GM12891 (cell line): ENCODE data around the gene NATD1.

Experiments used
- DNase-seq: peaks from one replicate; pipeline ENCODE4 v3.0.0; 2011; ENCODE audit warnings: low spot score; ENCODE audit not compliant: insufficient read length
- FAIRE-seq: peaks from 2 replicates; lab custom pipeline; 2011; peaks lifted over from hg19 to GRCh38; lab: Jason Lieb, UNC
- PAX5 ChIP-seq: IDR thresholded peaks from 2 replicates; pipeline ENCODE4 v1.6.1; 2011; ENCODE audit warnings: low read length, moderate library complexity, mild to moderate bottlenecking; ENCODE audit not compliant: insufficient read depth, severe bottlenecking
- POLR2A ChIP-seq: IDR thresholded peaks from 2 replicates; pipeline ENCODE4 v1.6.1; 2011; ENCODE audit warnings: low read depth, low read length, control low read depth
- POLR2AphosphoS5 ChIP-seq: IDR thresholded peaks from 2 replicates; pipeline ENCODE4 v1.6.1; 2011; ENCODE audit warnings: low read depth, low read length, control low read depth
- POU2F2 ChIP-seq: IDR thresholded peaks from 2 replicates; pipeline ENCODE4 v1.6.1; 2011; ENCODE audit warnings: low read depth, mild to moderate bottlenecking, control low read depth, low read length, moderate library complexity
- SPI1 ChIP-seq: IDR thresholded peaks from 2 replicates; pipeline ENCODE4 v1.6.1; 2011; ENCODE audit warnings: low read depth, low read length, control low read depth
- TAF1 ChIP-seq: IDR thresholded peaks from 2 replicates; pipeline ENCODE4 v1.6.1; 2011; ENCODE audit warnings: low read depth, low read length, control low read depth

The NATD1 gene

DNA sequence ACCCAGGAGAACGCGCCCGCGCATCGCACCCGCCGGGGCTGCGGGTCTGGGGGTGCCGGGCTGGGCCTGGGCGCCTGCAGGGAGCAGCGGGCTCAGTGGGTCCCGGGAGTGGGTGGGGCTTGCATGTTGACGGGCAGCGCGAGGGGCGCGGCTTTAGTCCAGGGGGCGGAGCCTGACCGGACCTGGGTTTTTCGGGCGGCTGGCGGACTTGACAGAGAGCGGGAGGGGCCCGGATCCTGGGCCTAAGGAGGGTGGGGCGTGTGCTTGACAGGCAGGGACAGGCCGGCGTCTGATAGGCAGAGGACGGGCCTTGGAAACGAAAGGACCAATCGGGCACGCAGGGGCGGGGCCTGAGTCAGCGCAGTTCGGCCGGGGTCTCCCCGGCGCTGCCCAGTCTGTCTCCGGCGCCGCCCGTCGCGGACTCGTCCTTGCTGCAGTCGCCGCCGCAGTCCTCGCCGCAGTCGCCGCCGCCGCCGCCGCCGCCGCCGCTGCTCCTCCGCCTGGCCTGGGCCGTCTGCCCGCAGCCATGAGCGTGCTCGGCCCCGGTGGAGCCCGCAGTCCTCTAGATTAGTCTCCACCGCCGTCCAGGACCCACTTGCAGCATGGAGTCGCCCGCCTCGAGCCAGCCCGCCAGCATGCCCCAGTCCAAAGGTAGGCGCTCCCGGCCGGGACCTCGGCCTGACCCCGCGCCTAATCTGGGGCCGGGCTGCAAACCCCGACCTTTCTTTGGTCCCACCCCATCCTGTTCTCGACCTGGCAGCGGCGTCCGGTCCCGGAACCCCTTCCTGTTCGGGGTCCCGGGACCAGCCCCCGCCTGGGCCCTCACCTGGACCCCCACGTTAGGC, 31.3 kb upstream of the NATD1 start, which contains the start of gene MAP2K3:
Gene MAP2K3 (plus strand): TSS at position 393 of the 845 bp plus-strand sequence. CDS start 210 bp downstream, at position 603.
- TF ChIP-seq POLR2A (0 out of 2 replicates have a peak, but pooled peaks have one; percentile 50), POU2F2 (no peak), POLR2AphosphoS5 (no peak), TAF1 (peak; percentile 76; the same call in 1 of the 2 replicates), SPI1 (no peak), PAX5 (no peak)
- FAIRE-seq: peak; percentile 98
- DNase-seq: peak; percentile 98

DNA sequence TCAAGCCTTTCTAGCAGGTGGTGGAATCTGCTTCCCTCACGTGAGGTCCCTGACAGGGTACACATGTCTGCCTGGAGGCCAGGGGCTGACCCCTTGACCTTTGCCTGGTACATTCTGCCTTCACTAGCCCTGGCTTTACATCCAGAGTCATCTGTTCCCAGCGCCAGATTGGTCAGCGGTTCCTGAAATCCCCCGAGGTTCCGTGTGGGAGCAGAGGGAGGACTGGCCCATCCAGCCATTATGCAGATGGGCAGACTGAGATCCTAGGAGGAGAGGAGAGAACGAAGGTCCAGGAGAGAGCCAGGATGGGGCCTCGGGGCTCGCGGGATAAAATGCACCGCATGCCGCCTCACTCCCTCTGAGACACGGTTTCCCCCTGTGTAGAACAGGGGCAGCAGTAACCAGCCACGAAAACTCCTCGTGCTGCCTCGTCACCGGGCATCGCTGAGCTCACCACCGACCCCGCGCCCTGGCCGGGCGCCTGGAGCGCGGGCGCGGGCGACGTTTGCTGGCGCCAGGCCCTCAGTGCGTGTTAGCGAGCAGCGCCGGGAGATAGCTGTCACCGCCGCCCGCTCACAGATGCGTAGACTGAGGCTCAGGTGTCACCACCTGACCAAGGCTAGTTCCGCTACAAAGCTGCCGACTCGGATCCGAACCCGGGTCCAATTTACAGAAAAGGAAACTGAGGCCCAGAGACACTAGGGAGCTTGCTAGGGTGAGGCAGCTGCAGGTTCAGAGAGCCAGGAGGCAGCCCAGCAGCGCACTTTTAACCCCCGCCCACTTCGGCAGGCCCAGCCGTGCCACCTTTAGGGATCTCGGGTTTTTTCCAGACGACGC, 30.5 kb upstream of the NATD1 start:
- FAIRE-seq: peak; percentile 5
- no peak for TF ChIP-seq POLR2AphosphoS5
- TF ChIP-seq TAF1: no peak
- TF ChIP-seq PAX5: no peak
- DNase-seq: no peak

DNA sequence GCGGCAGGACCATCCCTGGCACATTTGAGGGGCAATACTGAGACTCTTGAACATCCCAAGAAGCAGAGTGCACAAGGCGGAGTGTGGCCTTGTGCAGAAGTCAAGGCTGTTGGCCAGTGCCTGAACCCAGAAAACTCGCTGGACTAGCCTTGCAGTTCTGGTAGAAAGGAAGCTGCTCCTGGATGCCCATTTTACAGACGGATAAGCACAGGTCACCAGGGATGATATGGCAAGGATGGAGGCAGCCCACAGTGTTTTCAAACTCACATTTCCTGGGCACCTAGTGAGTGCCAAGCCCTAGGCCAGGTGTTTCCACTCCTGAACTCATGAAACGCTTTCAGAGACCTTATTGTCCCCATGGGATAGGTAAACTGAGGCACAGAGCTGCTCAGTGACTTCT, 29.6 kb upstream of the NATD1 start:
- FAIRE-seq: no peak

DNA sequence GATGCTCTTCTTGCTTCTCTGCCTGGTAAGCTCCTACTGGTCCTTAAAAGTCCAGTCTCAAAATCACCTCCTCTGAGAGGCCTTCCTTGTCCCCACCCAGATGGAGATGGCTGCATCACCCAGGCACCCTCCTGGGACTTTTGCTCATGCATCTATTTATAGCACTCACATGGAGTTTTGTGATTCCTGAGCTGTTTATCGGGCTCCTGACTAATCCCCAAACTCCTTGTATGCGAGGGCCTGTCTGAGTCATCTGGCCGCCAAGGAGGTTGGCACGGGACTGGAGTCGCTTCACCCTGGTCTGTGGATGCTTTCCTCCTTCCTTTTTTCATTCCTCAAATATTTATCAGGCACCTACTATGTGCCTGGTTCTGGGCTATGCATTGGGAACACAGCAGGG, 29.0 kb upstream of the NATD1 start:
- FAIRE-seq: no peak
- no peak for DNase-seq

More for the DNA sequence above, 29.6 kb upstream of the NATD1 start:
- DNase-seq: no peak
- TF ChIP-seq POU2F2: no peak
- TF ChIP-seq PAX5: no peak
- TF ChIP-seq POLR2AphosphoS5: no peak
- TF ChIP-seq TAF1: no peak
- no peak for TF ChIP-seq POLR2A
- no peak for TF ChIP-seq SPI1

DNA sequence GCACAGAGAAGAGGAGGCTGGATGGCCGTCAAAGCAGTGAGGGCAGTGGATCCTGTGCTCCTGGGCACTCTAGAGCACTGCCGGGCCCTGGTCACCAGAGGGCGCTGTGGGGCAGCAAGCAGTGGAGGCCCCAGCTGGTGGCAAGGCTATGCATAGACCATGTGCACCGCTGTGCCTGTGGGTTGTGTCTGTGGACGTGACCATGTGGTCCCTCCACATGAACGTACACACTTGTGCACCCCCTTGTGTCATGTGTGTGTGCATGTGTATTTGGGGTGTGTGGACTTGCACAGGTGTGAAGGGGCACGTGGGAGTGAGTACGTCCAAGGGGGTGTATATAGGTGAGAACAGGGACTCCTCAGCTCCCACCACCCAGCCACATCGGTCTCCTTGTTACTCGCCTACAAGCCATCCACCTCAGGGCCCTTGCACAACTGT, 26.9 kb upstream of the NATD1 start:
- TF ChIP-seq PAX5: no peak
- no peak for TF ChIP-seq POLR2A
- no peak for TF ChIP-seq POLR2AphosphoS5
- TF ChIP-seq TAF1: no peak
- TF ChIP-seq POU2F2: peak; percentile 97
- TF ChIP-seq SPI1: no peak
- DNase-seq (peak; percentile 79), FAIRE-seq (peak; percentile 98)

More for the DNA sequence above, 29.0 kb upstream of the NATD1 start:
- TF ChIP-seq PAX5 (no peak), SPI1 (no peak), POLR2AphosphoS5 (no peak), POLR2A (no peak), TAF1 (no peak), POU2F2 (no peak)

DNA sequence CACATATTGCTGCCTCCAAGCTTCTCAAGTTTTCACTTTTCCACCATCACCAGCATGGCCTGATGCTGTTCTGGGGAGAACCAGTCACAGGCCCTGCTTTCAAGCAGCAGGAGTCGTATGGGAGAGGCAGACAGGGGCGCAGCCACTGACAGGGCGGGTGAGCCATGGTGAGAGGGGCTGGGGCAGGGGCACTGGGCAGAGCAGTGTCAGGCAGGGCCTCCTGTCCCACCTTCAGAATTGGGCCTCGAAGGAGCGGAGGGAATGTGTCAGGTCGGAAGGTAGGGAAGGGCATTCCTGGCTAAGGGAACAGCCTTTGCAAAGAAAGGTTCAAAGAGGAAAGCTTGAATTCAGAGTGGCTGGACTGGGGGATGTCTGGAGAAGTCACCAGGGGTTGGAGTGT, 26.4 kb upstream of the NATD1 start:
- DNase-seq (no peak), FAIRE-seq (no peak)
- TF ChIP-seq SPI1: no peak
- no peak for TF ChIP-seq POLR2A
- no peak for TF ChIP-seq POU2F2
- TF ChIP-seq TAF1: no peak
- TF ChIP-seq POLR2AphosphoS5: no peak
- no peak for TF ChIP-seq PAX5

DNA sequence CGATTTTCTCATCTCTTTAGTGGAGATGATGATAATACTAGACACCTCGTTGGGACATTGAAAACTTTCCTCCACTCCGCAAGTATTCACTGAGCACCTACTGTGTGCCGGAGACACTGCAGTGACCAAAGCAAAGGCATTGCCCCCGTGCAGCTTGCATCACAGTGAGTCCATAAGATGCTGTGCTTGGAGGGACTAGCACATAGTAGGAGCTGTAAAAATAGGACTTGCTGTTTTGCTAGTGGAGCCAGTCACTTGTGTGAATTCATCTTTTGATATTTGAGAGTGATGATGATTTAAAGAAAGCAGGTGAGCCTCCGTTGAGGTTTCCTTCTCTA, 26.0 kb upstream of the NATD1 start:
- FAIRE-seq: no peak
- TF ChIP-seq POLR2A (no peak), POU2F2 (no peak), TAF1 (no peak), PAX5 (no peak), SPI1 (no peak), POLR2AphosphoS5 (no peak)

DNA sequence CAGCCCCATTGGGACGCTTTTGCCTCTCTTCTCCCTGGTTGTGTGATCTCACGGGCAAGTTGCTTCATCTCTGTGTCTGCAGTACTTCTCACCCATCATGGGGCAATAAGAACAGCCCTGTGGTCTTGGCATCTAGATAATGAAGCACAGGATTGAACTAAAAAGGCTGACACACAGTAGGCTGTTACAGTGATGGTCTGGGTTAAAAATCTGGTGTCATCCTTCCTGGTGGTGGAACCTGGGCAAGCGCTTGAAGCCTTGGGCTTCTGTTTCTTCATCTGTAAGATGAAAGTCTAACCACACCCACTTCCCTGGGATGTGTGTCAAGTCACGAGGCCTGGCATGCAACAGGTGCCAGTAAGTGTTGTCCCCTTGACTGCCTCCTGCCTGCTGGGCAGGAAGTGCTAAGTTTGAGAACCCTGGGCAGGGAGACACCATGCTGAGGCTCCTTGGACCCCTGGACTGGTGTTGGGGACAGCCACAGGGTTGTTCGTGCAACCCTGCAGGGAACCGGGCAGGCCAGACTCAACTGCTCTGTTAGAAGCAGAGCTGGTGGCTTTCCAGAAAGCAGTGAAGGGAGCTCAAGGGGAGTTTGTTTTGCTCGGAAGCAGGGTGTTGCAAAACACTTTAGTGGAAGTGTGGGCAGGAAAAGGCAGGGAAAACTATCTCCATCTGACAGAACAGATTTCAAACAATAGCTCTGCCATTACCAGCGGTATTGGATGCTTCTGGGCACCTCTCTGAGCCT, 25.4 kb upstream of the NATD1 start:
- FAIRE-seq (no peak), DNase-seq (no peak)

More for the DNA sequence above, 26.0 kb upstream of the NATD1 start:
- DNase-seq: no peak

DNA sequence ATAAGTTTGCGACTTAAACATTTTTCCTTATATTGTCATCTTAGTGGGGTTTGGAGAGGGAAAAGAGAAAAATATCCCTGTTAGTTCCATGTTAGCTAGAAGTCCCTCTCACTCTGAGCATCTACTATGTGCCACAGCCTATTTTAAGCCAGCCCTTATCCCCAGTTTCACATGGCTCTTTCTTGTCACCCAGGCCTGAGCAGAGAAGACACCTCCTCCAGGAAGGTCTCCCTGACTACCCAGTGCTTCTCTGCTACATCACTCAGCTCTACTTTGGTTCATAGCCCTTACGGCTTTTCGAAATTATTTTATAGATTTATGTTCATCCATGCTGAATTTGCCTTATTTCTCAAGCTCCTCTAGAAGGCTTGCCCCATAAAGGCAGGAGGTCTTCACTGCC, 24.1 kb upstream of the NATD1 start:
- TF ChIP-seq POLR2AphosphoS5 (no peak), POU2F2 (no peak), TAF1 (no peak), PAX5 (no peak), POLR2A (no peak), SPI1 (no peak)
- no peak for DNase-seq
- FAIRE-seq: no peak

More for the DNA sequence above, 25.4 kb upstream of the NATD1 start:
- no peak for TF ChIP-seq TAF1
- no peak for TF ChIP-seq POU2F2
- no peak for TF ChIP-seq PAX5
- no peak for TF ChIP-seq POLR2A
- TF ChIP-seq SPI1: no peak
- TF ChIP-seq POLR2AphosphoS5: no peak

DNA sequence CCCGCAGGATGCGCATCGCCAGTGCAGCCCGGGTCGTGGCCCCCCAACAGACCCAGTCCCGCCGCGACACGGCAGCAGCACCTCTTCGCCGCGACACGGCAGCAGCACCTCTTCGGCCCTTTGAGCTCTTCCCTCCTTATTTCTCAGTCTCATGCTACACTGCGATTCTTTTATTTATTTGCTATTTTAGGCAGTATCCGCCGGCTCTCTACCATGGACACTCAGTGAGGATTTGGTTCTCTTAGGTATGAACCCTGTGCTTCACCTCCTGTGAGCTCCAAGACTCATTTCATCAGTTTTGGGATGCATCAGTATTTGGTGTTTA, 23.0 kb upstream of the NATD1 start:
- no peak for DNase-seq
- TF ChIP-seq POLR2AphosphoS5 (no peak), POU2F2 (no peak), PAX5 (no peak)
- no peak for FAIRE-seq
